ENCODE measurements around the gene FRS3.

DNA sequence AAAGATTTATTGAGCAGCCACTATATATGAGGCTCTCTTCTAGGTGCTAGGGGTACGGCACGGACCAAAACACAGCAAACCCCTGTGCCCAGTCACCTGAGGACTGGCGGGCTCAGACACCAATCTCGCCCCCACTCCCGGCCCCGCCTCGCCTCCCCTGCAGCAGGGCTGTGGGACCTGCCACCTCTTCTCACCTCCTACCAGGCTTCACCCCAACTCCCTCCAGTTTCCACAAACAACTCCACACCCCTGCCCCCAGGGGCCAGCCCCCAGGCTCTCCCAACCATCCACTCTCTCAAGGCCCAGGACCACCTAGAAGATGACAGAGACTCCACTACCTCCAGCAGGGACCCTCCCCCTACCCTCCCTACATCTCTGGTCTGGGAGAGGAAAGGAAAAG lies 50.7 kb downstream of the FRS3 start:
- TF ChIP-seq, protein P1, sequence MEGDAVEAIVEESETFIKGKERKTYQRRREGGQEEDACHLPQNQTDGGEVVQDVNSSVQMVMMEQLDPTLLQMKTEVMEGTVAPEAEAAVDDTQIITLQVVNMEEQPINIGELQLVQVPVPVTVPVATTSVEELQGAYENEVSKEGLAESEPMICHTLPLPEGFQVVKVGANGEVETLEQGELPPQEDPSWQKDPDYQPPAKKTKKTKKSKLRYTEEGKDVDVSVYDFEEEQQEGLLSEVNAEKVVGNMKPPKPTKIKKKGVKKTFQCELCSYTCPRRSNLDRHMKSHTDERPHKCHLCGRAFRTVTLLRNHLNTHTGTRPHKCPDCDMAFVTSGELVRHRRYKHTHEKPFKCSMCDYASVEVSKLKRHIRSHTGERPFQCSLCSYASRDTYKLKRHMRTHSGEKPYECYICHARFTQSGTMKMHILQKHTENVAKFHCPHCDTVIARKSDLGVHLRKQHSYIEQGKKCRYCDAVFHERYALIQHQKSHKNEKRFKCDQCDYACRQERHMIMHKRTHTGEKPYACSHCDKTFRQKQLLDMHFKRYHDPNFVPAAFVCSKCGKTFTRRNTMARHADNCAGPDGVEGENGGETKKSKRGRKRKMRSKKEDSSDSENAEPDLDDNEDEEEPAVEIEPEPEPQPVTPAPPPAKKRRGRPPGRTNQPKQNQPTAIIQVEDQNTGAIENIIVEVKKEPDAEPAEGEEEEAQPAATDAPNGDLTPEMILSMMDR (IDR thresholded peaks at IDR 0.05) = no peak
- no peak for TF ChIP-seq POLR2A (IDR thresholded peaks at IDR 0.05)
